ENCODE results near the gene NPW.

The NPW gene

DNA sequence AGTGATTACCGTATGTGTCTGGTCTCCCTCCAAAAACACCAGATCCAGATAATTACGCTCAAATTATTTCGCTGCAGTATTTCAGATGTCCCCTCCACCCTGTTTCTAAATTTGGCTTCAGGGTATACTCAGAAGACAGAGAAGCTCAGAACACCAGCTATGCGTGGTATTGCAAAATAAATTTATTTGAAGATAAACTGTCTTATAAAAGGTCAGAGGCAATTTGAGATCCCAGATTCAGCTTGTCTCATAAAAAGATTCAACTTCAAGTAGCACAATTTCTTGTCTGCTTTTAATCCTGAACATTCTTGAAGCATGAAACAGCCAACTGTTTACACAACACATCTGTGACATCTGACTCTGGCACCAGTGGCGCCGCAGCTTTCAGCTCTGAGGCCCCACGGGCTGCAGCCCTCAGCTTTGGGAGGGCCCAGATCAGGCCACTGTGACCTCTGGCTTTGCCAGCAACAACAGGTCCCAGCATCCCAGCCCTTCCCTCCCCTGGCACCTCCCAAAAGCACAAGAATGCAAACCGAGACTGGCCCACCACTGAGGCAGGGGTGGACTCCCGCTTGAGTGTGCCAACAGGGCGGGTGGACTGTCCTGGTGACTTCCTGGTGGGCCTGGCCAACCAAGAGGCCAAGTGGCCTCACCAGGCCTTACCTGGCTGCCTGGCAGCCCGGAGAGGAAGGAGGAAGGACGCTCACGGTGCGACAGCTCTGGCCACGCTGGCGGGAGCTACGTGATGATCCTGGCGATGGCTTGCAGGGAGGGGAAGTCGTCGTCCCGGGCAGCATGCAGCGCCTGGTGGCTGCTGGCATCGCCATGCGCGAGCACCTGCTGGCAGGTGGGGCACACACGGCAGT, 21.9 kb upstream of the NPW start:
- Histone ChIP-seq H3K27ac (ENCODE audit: low read length) (no peak overlapping the region), H3K9me3 (ENCODE audit: control insufficient read depth in 1 of 2, low read length in 2 of 2) (no peaks in the 10 kb centered on the region), H3K27me3 (ENCODE audit: low read depth, low read length) (no peaks in the 10 kb centered on the region), H3K4me3 (ENCODE audit: low read depth in 1 of 2, low read length in 2 of 2) (no peak overlapping the region), H3K36me3 (ENCODE audit: control insufficient read depth in 1 of 2, insufficient read depth in 2 of 2, low read length in 2 of 2) (peaks cover 23 to 55% of the 10 kb centered on the region in 2 donors), H3K4me1 (ENCODE audit: control insufficient read depth in 1 of 2, insufficient read depth in 2 of 2, low read length in 2 of 2) (peaks cover 0 to 10% of the 10 kb centered on the region in 2 donors)

DNA sequence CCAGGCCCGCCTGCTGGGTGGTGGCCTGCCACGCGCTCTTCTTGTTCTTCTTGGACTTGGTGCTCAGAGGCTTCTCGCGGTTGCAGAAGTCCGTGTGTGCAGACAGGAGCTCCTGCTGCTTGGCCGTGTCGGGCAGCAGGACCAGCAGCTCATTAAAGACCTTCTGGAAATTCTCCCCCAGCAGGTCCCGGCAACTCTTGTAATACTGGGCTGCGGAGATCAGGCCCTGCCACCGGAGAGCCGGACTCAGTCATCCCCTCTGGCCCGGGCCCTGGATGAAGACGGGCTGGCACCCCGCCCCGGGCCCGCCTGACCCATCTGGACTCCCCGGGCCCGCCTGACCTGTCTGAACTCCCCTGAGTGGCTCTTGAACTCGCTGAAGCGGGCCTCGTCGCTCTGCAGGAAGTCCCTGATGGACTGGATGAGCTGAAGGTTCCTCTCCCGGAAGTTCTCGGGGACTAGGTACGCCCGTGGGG, 21.2 kb upstream of the NPW start:
- no peaks in the 10 kb centered on the region for H3K9me3 ChIP-seq (ENCODE audit: control insufficient read depth in 1 of 2, low read length in 2 of 2)
- no peak overlapping the region for H3K27ac ChIP-seq (ENCODE audit: low read length)
- H3K4me3 ChIP-seq (ENCODE audit: low read depth in 1 of 2, low read length in 2 of 2): no peak overlapping the region
- peaks cover 0 to 12% of the 10 kb centered on the region in 2 donors for H3K4me1 ChIP-seq (ENCODE audit: control insufficient read depth in 1 of 2, insufficient read depth in 2 of 2, low read length in 2 of 2)
- H3K36me3 ChIP-seq (ENCODE audit: control insufficient read depth in 1 of 2, insufficient read depth in 2 of 2, low read length in 2 of 2): peaks cover 23 to 62% of the 10 kb centered on the region in 2 donors
- no peaks in the 10 kb centered on the region for H3K27me3 ChIP-seq (ENCODE audit: low read depth, low read length)

DNA sequence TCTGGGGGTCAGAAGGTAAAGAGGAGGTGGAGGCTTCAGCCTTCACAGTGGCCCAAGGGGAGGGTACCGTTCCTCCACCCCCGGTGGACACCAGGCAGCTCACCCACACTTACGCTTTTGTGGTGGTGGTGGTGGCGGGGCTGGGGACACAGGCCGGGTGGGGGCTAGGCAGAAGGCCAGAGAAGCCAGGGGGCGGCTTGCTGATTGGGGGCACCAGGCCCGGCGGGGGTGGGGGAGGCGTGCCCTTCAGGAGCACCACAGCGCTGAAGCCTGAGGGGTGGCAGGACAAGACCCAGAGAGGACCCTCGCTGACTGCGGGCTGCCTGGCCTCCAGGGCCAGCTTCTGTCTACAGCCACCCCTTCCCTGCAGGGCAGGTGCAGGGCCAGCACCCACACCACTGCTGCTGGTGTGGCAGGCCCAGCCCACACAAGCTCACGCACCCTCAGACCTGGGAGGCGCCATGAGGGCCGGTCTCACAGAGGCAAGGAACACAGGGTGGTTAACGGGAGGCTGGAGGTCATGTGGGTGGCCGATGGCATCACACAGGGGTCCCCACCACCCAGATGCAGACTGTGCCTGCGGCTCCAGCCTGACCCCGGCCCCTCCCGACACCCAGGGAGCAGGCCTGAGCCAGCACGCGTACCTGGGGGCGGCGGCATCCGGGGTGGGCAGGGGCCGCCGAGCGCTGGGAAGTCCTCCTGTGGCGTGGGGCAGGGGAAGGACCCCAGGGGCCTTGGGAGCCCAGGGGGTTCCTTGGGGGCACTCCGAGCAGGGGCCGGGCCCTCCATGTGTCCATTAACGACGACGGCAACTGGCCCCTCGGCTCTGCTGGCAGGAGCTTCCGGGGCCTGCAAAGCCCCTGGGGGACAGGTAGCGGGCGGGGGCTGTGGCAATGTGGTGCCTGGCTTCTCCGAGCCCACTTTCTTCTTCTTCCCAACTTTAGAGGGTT, 20.5 kb upstream of the NPW start:
- Histone ChIP-seq H3K27me3 (ENCODE audit: low read depth, low read length) (no peaks in the 10 kb centered on the region), H3K9me3 (ENCODE audit: control insufficient read depth in 1 of 2, low read length in 2 of 2) (no peaks in the 10 kb centered on the region), H3K36me3 (ENCODE audit: control insufficient read depth in 1 of 2, insufficient read depth in 2 of 2, low read length in 2 of 2) (peaks cover 23 to 63% of the 10 kb centered on the region in 2 donors), H3K4me3 (ENCODE audit: low read depth in 1 of 2, low read length in 2 of 2) (no peak overlapping the region), H3K27ac (ENCODE audit: low read length) (no peak overlapping the region), H3K4me1 (ENCODE audit: control insufficient read depth in 1 of 2, insufficient read depth in 2 of 2, low read length in 2 of 2) (peaks cover 3 to 20% of the 10 kb centered on the region in 2 donors)

DNA sequence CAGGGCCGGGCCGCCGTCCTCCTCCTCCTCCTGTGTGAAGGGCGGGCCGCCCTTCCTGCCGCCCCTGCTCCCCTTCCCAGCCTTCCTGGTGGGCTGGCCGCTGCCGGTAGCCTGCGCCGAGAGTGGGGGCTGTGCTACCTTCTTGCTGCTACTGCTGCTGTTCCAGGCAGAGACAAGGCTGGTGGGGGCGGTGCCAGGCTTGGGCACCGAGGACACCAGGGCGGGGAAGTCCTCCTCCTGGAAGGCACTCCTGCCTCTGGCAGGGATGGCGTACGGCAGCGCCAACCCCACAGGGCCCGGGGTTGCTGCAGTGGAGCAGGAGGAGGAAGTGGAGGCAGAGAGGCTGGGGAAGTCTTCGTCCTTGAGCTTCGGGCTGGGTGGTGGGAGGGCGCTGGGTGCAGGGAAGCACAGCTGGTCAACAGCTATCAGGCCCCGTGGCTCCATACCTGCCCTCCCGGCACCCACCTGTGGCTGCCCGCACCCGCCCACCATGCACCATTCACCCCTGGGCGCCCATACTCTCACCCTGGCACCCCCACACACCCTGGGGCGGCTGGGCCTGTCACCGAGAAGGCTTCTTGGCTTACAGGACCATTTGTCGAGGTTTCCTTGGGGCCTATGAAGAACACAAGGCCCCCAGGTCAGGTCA, 19.6 kb upstream of the NPW start:
- Histone ChIP-seq H3K4me3 (ENCODE audit: low read depth in 1 of 2, low read length in 2 of 2) (no peak overlapping the region), H3K36me3 (ENCODE audit: control insufficient read depth in 1 of 2, insufficient read depth in 2 of 2, low read length in 2 of 2) (peaks cover 23 to 63% of the 10 kb centered on the region in 2 donors), H3K27ac (ENCODE audit: low read length) (no peak overlapping the region), H3K4me1 (ENCODE audit: control insufficient read depth in 1 of 2, insufficient read depth in 2 of 2, low read length in 2 of 2) (peaks cover 6 to 28% of the 10 kb centered on the region in 2 donors), H3K9me3 (ENCODE audit: control insufficient read depth in 1 of 2, low read length in 2 of 2) (no peaks in the 10 kb centered on the region), H3K27me3 (ENCODE audit: low read depth, low read length) (no peaks in the 10 kb centered on the region)

DNA sequence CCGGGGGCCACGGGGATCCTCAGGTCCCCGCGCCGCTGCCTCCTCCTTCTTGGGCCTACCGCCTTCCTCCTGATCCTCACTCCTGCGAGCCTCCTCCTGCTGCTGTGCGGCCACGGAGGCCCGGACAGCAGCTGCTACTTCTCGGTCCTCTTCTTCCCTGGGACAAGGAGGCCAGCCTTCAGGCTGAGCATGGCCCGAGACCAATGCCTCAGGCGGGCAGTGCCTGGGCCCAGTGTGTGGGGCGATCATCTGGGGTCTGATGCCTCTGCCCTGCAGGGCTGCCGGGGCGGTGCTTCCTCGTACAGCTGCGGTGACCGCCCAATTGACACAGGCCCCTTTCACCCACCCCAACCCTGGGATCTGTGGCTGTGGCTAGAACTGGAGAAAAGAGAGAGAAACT, 18.6 kb upstream of the NPW start:
- Histone ChIP-seq H3K9me3 (ENCODE audit: control insufficient read depth in 1 of 2, low read length in 2 of 2) (no peaks in the 10 kb centered on the region), H3K36me3 (ENCODE audit: control insufficient read depth in 1 of 2, insufficient read depth in 2 of 2, low read length in 2 of 2) (peaks cover 23 to 63% of the 10 kb centered on the region in 2 donors), H3K27me3 (ENCODE audit: low read depth, low read length) (no peaks in the 10 kb centered on the region), H3K4me1 (ENCODE audit: control insufficient read depth in 1 of 2, insufficient read depth in 2 of 2, low read length in 2 of 2) (peaks cover 6 to 39% of the 10 kb centered on the region in 2 donors), H3K27ac (ENCODE audit: low read length) (no peak overlapping the region), H3K4me3 (ENCODE audit: low read depth in 1 of 2, low read length in 2 of 2) (no peak overlapping the region)

DNA sequence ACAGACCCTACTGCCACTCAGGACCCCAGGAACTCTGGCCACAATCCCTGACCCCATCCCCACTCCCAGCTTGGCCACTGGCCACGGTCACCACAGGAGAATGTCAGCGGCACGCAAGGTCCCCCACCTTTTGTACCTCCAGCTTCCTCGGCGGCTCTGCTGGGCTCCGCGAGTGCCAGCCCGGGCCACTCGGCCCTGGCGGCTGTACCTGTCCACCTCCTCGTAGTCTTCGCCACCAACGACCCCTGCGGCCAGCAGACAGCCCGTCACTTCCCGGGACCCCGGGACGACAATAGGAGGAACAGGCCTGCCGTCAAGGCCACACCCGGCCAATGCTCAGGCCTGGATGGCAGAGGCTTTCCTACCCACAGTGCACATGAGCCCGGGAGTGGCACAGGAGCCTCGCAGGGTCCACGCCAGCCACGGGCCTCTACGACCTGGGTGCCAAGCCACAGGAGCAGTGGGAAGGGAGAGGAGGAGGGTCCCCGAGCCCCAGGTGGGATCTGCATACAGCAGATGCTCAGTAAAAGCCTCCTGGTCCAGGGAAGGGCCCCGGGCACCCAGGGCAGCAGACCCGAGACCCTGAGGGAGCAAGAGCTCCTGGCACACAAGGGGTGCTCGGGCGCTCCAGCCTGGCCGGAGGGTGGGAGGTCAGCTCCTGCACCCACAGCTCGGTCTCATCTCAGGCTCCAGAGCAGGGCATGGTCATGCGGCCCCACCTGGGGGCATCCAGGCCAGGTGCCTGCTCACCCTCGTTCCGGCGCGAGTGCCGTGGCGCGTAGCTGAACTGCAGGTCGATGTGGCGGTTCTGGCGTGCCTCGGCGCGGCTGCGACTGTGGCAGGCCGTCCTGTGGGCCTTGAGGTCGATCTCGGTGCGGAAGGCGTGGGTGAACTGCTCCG, 17.9 kb upstream of the NPW start:
- no peaks in the 10 kb centered on the region for H3K27me3 ChIP-seq (ENCODE audit: low read depth, low read length)
- H3K27ac ChIP-seq (ENCODE audit: low read length): no peak overlapping the region
- no peak overlapping the region for H3K4me3 ChIP-seq (ENCODE audit: low read depth in 1 of 2, low read length in 2 of 2)
- peaks cover 6 to 45% of the 10 kb centered on the region in 2 donors for H3K4me1 ChIP-seq (ENCODE audit: control insufficient read depth in 1 of 2, insufficient read depth in 2 of 2, low read length in 2 of 2)
- H3K36me3 ChIP-seq (ENCODE audit: control insufficient read depth in 1 of 2, insufficient read depth in 2 of 2, low read length in 2 of 2): peaks cover 23 to 61% of the 10 kb centered on the region in 2 donors
- no peaks in the 10 kb centered on the region for H3K9me3 ChIP-seq (ENCODE audit: control insufficient read depth in 1 of 2, low read length in 2 of 2)

DNA sequence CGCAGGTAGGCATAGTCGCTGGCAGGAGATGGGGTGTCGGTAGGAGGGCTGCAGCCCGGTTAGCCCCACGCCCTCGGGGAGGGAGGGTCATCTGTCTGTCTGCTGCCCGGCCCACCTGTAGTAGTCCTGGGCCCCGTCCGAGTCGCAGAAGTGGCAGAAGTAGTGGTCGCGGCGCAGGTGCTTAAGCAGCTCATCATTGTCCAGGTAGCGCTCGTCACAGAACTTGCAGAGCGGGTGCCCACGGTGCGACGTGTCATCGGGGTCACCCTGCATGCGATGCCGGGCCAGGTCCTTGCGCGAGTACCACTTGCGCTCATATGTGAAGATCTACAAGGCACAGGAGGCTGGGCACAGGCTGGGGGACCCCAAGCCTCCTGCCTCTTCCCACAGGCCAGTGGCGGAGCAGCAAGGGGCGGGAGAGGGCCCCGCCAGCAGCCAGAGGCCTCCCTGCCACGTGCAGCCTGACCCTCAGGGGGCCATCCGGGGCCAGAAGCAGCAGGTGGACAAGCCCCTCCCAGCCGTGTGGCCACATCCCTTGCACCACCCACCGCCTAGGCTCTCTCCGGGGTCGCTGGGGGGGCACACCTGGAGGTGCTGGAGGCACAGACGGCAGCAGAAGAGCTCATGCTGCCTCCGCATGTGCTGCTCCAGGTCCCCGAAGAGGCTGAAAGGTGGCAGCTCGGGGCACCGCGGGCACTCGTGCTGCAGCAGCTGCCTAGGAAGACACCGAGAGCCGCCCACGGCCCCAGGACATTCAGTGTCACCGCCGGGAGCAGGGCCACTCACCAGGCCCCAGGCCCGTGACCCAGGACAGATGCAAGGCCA, 17.0 kb upstream of the NPW start:
- H3K4me1 ChIP-seq (ENCODE audit: control insufficient read depth in 1 of 2, insufficient read depth in 2 of 2, low read length in 2 of 2): peaks cover 10 to 49% of the 10 kb centered on the region in 2 donors
- peaks cover 23 to 54% of the 10 kb centered on the region in 2 donors for H3K36me3 ChIP-seq (ENCODE audit: control insufficient read depth in 1 of 2, insufficient read depth in 2 of 2, low read length in 2 of 2)
- H3K27me3 ChIP-seq (ENCODE audit: low read depth, low read length): no peaks in the 10 kb centered on the region
- no peak overlapping the region for H3K4me3 ChIP-seq (ENCODE audit: low read depth in 1 of 2, low read length in 2 of 2)
- no peaks in the 10 kb centered on the region for H3K9me3 ChIP-seq (ENCODE audit: control insufficient read depth in 1 of 2, low read length in 2 of 2)
- H3K27ac ChIP-seq (ENCODE audit: low read length): no peak overlapping the region

DNA sequence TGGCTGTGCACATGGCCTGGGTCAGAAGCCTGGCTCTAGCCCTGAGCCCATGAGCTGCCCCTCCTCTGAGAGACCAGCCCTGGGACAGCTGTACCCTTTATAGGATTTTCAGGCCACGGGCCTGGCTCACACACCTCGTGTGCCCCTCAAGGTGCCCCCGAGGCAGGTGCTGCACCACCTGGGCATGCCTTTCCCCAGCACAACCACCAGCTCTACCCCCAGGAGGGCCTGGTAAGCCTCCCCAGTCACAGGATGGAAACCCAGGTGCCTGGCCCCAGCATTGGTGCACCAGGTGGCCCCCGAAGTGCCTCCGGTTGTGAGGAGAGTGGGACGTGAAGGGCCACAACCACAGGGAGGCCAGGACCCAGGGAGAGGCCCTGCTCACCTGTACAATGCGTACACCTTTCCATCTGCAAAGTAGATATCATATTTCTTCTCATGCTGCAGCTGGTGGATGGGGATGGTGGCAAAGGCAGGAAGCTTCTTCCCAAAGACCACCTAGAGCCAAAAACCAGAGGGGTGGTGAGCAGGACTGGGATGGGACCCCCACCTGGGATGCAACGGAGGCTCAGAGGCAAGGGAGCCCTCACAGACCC, 16.3 kb upstream of the NPW start:
- Histone ChIP-seq H3K27me3 (ENCODE audit: low read depth, low read length) (no peaks in the 10 kb centered on the region), H3K4me1 (ENCODE audit: control insufficient read depth in 1 of 2, insufficient read depth in 2 of 2, low read length in 2 of 2) (peaks cover 17 to 52% of the 10 kb centered on the region in 2 donors), H3K4me3 (ENCODE audit: low read depth in 1 of 2, low read length in 2 of 2) (no peak overlapping the region), H3K27ac (ENCODE audit: low read length) (no peak overlapping the region), H3K36me3 (ENCODE audit: control insufficient read depth in 1 of 2, insufficient read depth in 2 of 2, low read length in 2 of 2) (peaks cover 23 to 49% of the 10 kb centered on the region in 2 donors), H3K9me3 (ENCODE audit: control insufficient read depth in 1 of 2, low read length in 2 of 2) (no peaks in the 10 kb centered on the region)

DNA sequence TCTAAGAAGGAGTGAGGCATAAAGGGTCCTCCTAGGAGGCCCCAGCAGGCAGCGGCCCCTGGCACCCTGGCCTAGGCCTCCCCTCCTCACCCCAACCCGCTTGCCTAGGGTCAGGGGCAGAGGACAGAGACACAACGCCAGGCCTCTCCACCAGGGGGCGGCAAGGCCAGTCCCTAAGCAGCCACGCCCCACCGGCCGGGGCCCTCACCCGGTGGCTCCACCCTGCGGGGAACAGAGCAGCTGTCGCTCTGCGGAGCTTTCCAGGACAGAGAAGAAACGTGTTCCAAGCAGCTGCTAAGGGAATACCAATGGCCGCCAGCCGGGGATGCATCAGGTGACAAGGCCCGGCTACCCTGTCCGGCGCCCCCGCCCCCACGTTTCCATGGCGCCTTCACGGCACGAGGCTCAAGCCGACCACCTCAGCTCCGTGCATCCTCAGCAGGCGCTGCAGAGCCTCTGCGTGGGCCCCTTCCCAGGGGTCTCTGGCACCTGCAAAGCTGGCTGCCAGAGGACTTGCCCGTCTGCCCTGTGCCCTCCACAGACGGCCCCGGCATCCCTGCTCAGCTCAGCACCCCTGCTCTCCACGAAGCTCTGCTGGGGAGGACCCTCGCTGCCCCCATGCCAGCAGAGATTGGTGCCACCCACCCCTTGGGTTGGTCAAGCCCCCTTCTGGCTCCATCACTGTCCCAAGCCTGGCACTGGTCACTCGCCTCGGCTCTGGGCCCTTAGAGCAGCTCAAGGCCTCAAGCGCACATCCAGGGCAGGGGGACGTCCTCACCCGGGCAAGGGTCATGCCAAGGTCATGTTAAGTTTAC, 15.6 kb upstream of the NPW start:
- H3K36me3 ChIP-seq (ENCODE audit: control insufficient read depth in 1 of 2, insufficient read depth in 2 of 2, low read length in 2 of 2): peaks cover 23 to 44% of the 10 kb centered on the region in 2 donors
- H3K4me3 ChIP-seq (ENCODE audit: low read depth in 1 of 2, low read length in 2 of 2): peak overlapping the region in 1 of 2 donors; percentile 7
- H3K9me3 ChIP-seq (ENCODE audit: control insufficient read depth in 1 of 2, low read length in 2 of 2): no peaks in the 10 kb centered on the region
- no peaks in the 10 kb centered on the region for H3K27me3 ChIP-seq (ENCODE audit: low read depth, low read length)
- no peak overlapping the region for H3K27ac ChIP-seq (ENCODE audit: low read length)
- H3K4me1 ChIP-seq (ENCODE audit: control insufficient read depth in 1 of 2, insufficient read depth in 2 of 2, low read length in 2 of 2): peaks cover 21 to 59% of the 10 kb centered on the region in 2 donors
